GM13976 (cell line): ENCODE measurements around the gene C12orf60.

ENCODE experiments used
- DNase-seq: peaks from one replicate; pipeline ENCODE4 v3.0.0; 2012; ENCODE audit warnings: low spot score
- CTCF ChIP-seq: IDR thresholded peaks from 2 replicates; pipeline ENCODE4 v1.5.1; 2012; ENCODE audit warnings: borderline replicate concordance, mild to moderate bottlenecking; ENCODE audit not compliant: insufficient read depth; ENCODE audit errors: extremely low read depth, missing control alignments, control extremely low read depth
- in situ Hi-C: fragments of 300-500 bp; cut with MboI; formaldehyde crosslinking; loops from one replicate; pipeline ENCODE4 v1.12.0; 2022; ENCODE audit warnings: low sequenced_read_pairs, mixed read lengths, inconsistent platforms; ENCODE audit not compliant: unreplicated experiment

C12orf60 gene

GRCh38 chr12:14802247-14802646 is 1.2 kb upstream of the C12orf60 start:
- no peak for TF ChIP-seq CTCF
- in situ Hi-C loops = no loop called here
- DNase-seq = no peak

- in situ Hi-C loops = no loop called here
- no peak for DNase-seq
- no peak for TF ChIP-seq CTCF
Observed at GRCh38 chr12:14802721-14803010, 804 bp upstream of the C12orf60 start.

GRCh38 chr12:14803830-14804160 is 325 bp downstream of the C12orf60 start:
- no peak for DNase-seq
- in situ Hi-C loops = no loop called here
- TF ChIP-seq CTCF = no peak

GRCh38 chr12:14810167-14810952 is 6.9 kb downstream of the C12orf60 start:
- TF ChIP-seq CTCF = no peak
- no peak for DNase-seq
- in situ Hi-C loops = no loop called here

GRCh38 chr12:14810953-14811483 is 7.5 kb downstream of the C12orf60 start:
- no peak for TF ChIP-seq CTCF
- no peak for DNase-seq
- in situ Hi-C loops = no loop called here

GRCh38 chr12:14811486-14811885 is 8.0 kb downstream of the C12orf60 start:
- in situ Hi-C loops = no loop called here
- TF ChIP-seq CTCF = no peak
- DNase-seq = no peak
